ENCODE data around the gene EIF1AD.
"Not testable (repeated sequence)": the region's sequence is repeated elsewhere in the genome, so short reads cannot be mapped to it uniquely, and the experiment has no call there.

The EIF1AD gene

GRCh38 chr11:65965986-65966762, 35.8 kb downstream of the EIF1AD start:
- no peak for DNase-seq

GRCh38 chr11:65964906-65965305, 37.1 kb downstream of the EIF1AD start:
- DNase-seq, result no peak

GRCh38 chr11:65962141-65962564, 39.8 kb downstream of the EIF1AD start:
- no peak for DNase-seq

- DNase-seq, result peak; percentile 93
These were observed 40.5 kb downstream of the EIF1AD start, which contains the start of gene SART1 for GRCh38 chr11:65961267-65962140. SART1 (plus strand) TSS chr11:65961734; CDS start chr11:65961781, 47 bp downstream.

- no peak for DNase-seq
These were observed 41.1 kb downstream of the EIF1AD start for GRCh38 chr11:65960824-65961266.

- no peak for DNase-seq
These were observed 43.1 kb downstream of the EIF1AD start for GRCh38 chr11:65958774-65959420.

- DNase-seq, result no peak
These were observed 43.7 kb downstream of the EIF1AD start for GRCh38 chr11:65958291-65958690.

- DNase-seq, result no peak
These were observed 47.2 kb downstream of the EIF1AD start for GRCh38 chr11:65954771-65955170.

- DNase-seq, result no peak
These were observed 48.5 kb downstream of the EIF1AD start for GRCh38 chr11:65953471-65953870.

- no peak for DNase-seq
These were observed 49.9 kb downstream of the EIF1AD start for GRCh38 chr11:65952052-65952521.

GRCh38 chr11:65951641-65952040, 50.3 kb downstream of the EIF1AD start:
- DNase-seq, result not testable (repeated sequence)

- not testable (repeated sequence) for DNase-seq
These were observed 51.2 kb downstream of the EIF1AD start for GRCh38 chr11:65950711-65951110.

- DNase-seq, result no peak
These were observed 54.3 kb downstream of the EIF1AD start for GRCh38 chr11:65947603-65948125.

GRCh38 chr11:65947133-65947532, 54.8 kb downstream of the EIF1AD start:
- no peak for DNase-seq

- no peak for DNase-seq
These were observed 55.3 kb downstream of the EIF1AD start for GRCh38 chr11:65946655-65947054.

Data from cortex of kidney (tissue), 1 donor.